Neuronal stem cell (in vitro differentiated cells): Measurements from ENCODE around the gene TAOK2.
"Not testable (repeated sequence)": the region's sequence is repeated elsewhere in the genome, so short reads cannot be mapped to it uniquely, and the experiment has no call there.

ENCODE experiments used
- DNase-seq: peaks from one replicate; pipeline ENCODE4 v3.0.0-alpha.2; 2013; ENCODE audit warnings: low spot score
- H2AFZ ChIP-seq: one replicate; pipeline ENCODE4 v1.6.1; 2013; ENCODE audit warnings: mild to moderate bottlenecking, low read length, inconsistent platforms
- H2AK5ac ChIP-seq: 2 replicates; pipeline ENCODE4 v1.6.1; 2013; ENCODE audit warnings: low read depth, mild to moderate bottlenecking, inconsistent platforms, low read length, moderate library complexity, mixed read lengths
- H2BK120ac ChIP-seq: 2 replicates; pipeline ENCODE4 v1.6.1; 2013; ENCODE audit warnings: low read depth, mild to moderate bottlenecking, inconsistent platforms, low read length, moderate library complexity, mixed read lengths
- H2BK12ac ChIP-seq: one replicate; pipeline ENCODE4 v1.6.1; 2013; ENCODE audit warnings: low read length, inconsistent platforms
- H2BK15ac ChIP-seq: 2 replicates; pipeline ENCODE4 v1.6.1; 2013; ENCODE audit warnings: mild to moderate bottlenecking, low read length, inconsistent platforms, mixed read lengths
- H2BK5ac ChIP-seq: one replicate; pipeline ENCODE4 v1.6.1; 2013; ENCODE audit warnings: inconsistent platforms, mild to moderate bottlenecking, low read length, moderate library complexity
- H3K14ac ChIP-seq: one replicate; pipeline ENCODE4 v1.6.1; 2013; ENCODE audit warnings: low read length, inconsistent platforms
- H3K18ac ChIP-seq: 2 replicates; pipeline ENCODE4 v1.6.1; 2013; ENCODE audit warnings: low read length, inconsistent platforms
- H3K23ac ChIP-seq: 2 replicates; pipeline ENCODE4 v1.6.1; 2013; ENCODE audit warnings: low read depth, mild to moderate bottlenecking, mixed read lengths, low read length, inconsistent platforms; ENCODE audit not compliant: poor library complexity
- H3K27ac ChIP-seq: replicated peaks from 3 replicates; pipeline ENCODE4 v1.5.1; 2013; ENCODE audit warnings: low read length, inconsistent platforms
- H3K27me3 ChIP-seq, 3 experiments: 2 replicates each; pipeline ENCODE4 v1.6.1; 2013; ENCODE audit warnings: low read length in 3 of 3, mild to moderate bottlenecking in 2 of 3, inconsistent platforms in 1 of 3, low read depth in 1 of 3, mixed read lengths in 1 of 3, moderate library complexity in 1 of 3; ENCODE audit not compliant: control insufficient read depth in 3 of 3, insufficient read depth in 3 of 3
- H3K36me3 ChIP-seq, 2 donors: replicated peaks in 1 of 2; 2 replicates each; pipeline ENCODE4 v1.6.1; 2013; ENCODE audit warnings: low read length in 2 of 2; ENCODE audit not compliant: control insufficient read depth in 2 of 2, insufficient read depth in 2 of 2
- H3K4ac ChIP-seq: 2 replicates; pipeline ENCODE4 v1.6.1; 2013; ENCODE audit warnings: inconsistent platforms, mild to moderate bottlenecking, low read length, moderate library complexity
- H3K4me1 ChIP-seq, 2 donors: 1 replicate in 1 of 2; 2 replicates in 1 of 2; pipeline ENCODE4 v1.6.1; 2013; ENCODE audit warnings: low read length in 2 of 2, low read depth in 1 of 2; ENCODE audit not compliant: control insufficient read depth in 2 of 2, insufficient read depth in 1 of 2
- H3K4me2 ChIP-seq: one replicate; pipeline ENCODE4 v1.6.1; 2013; ENCODE audit warnings: mild to moderate bottlenecking, low read length, inconsistent platforms; ENCODE audit not compliant: insufficient read depth, poor library complexity, severe bottlenecking
- H3K4me3 ChIP-seq, 2 donors: 2 replicates each; pipeline ENCODE4 v1.5.1; 2013; ENCODE audit warnings: low read length in 2 of 2, mild to moderate bottlenecking in 2 of 2, inconsistent platforms in 1 of 2, moderate library complexity in 1 of 2
- H3K79me1 ChIP-seq: one replicate; pipeline ENCODE4 v1.6.1; 2013; ENCODE audit warnings: low read depth, mild to moderate bottlenecking, inconsistent platforms, low read length, moderate library complexity
- H3K9ac ChIP-seq: one replicate; pipeline ENCODE4 v1.6.1; 2013; ENCODE audit warnings: mild to moderate bottlenecking, low read depth, low read length, inconsistent platforms; ENCODE audit not compliant: poor library complexity
- H3K9me3 ChIP-seq, 2 donors: replicated peaks in 1 of 2; 2 replicates each; pipeline versions ENCODE3 to v1.6.1; 2013; ENCODE audit warnings: low read length in 2 of 2, mild to moderate bottlenecking in 2 of 2, inconsistent platforms in 1 of 2, low read depth in 1 of 2, mixed read lengths in 1 of 2, moderate library complexity in 1 of 2; ENCODE audit not compliant: control insufficient read depth in 2 of 2, insufficient read depth in 1 of 2
- H4K8ac ChIP-seq: one replicate; pipeline ENCODE4 v1.6.1; 2013; ENCODE audit warnings: low read depth, mild to moderate bottlenecking, inconsistent platforms, low read length, moderate library complexity
- H4K91ac ChIP-seq: one replicate; pipeline ENCODE4 v1.6.1; 2013; ENCODE audit warnings: low read length, low read depth, mild to moderate bottlenecking, inconsistent platforms; ENCODE audit not compliant: poor library complexity
- WGBS, 2 donors: extraction: QIAGEN DNeasy Blood & Tissue Kit; methylation state at CpG; one replicate each; pipeline ENCODE4 v1.1.7; 2013; ENCODE audit warnings: missing lambda C conversion rate in 2 of 2, mixed read lengths in 1 of 2; ENCODE audit not compliant: insufficient read length in 2 of 2, insufficient replicate concordance in 1 of 2; ENCODE audit errors: extremely low coverage in 2 of 2; 5-methylcytosine and 5-hydroxymethylcytosine counted together

TAOK2 gene

DNA sequence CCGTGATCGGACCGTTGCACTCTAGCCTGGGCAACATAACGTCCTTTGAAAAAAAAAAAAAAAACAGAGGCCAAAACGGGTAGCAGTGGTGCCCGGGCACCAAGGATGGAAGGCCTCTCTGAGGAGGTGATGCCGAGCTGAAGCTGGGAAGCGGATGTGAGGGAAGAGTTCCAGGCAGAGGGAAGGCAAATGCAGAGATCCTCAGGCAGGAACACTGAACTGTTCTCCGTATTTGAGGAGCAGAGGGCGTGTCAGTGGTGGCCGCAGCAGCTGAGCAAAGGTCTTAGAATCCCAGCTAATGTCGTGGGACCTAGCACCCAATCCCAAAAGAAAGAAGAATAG, 47.0 kb upstream of the TAOK2 start:
- Histone ChIP-seq H3K18ac (peak overlapping the region; percentile 99), H4K91ac (no peak overlapping the region), H2AK5ac (peak overlapping the region; percentile 93), H3K27me3 (no peaks in the 10 kb centered on the region), H3K9me3 (no peaks in the 10 kb centered on the region), H3K79me1 (peaks cover 10% of the 10 kb centered on the region), H2BK120ac (peak overlapping the region; percentile 42), H3K4me3 (peak overlapping the region; percentile 69 to 85), H2AFZ (peak overlapping the region; percentile 93), H2BK15ac (no peak overlapping the region), H3K9ac (peak overlapping the region; percentile 98), H2BK5ac (peak overlapping the region; percentile 83), H2BK12ac (no peak overlapping the region), H4K8ac (no peak overlapping the region), H3K4ac (peak overlapping the region; percentile 89), H3K14ac (no peak overlapping the region), H3K4me1 (peaks cover 5 to 14% of the 10 kb centered on the region in 2 donors), H3K36me3 (peaks cover 5 to 15% of the 10 kb centered on the region in 2 donors), H3K27ac (peak overlapping the region; percentile 82), H3K23ac (peak overlapping the region; percentile 29), H3K4me2 (peak overlapping the region; percentile 83)
- no peak for DNase-seq
- WGBS, 2 donors, result no CpG with 5 or more reads among the region's 12 CpGs

GRCh38 chr16:29927070-29927905, 46.4 kb upstream of the TAOK2 start:
- Histone ChIP-seq H3K9me3 (no peaks in the 10 kb centered on the region), H3K79me1 (peaks cover 10% of the 10 kb centered on the region), H3K14ac (no peak overlapping the region), H3K18ac (no peak overlapping the region), H2BK5ac (no peak overlapping the region), H3K27ac (no peak overlapping the region), H3K36me3 (peaks cover 5 to 9% of the 10 kb centered on the region in 2 donors), H2AFZ (no peak overlapping the region), H3K9ac (no peak overlapping the region), H2BK120ac (no peak overlapping the region), H3K4me1 (peaks cover 5 to 14% of the 10 kb centered on the region in 2 donors), H2BK15ac (no peak overlapping the region), H2AK5ac (no peak overlapping the region), H4K91ac (no peak overlapping the region), H3K4ac (no peak overlapping the region), H2BK12ac (no peak overlapping the region), H3K4me3 (peak overlapping the region; percentile 69 to 85), H3K23ac (no peak overlapping the region), H4K8ac (no peak overlapping the region), H3K4me2 (peak overlapping the region; percentile 83), H3K27me3 (no peaks in the 10 kb centered on the region)
- no peak for DNase-seq
- no CpG with 5 or more reads among the region's 12 CpGs for WGBS, 2 donors

GRCh38 chr16:29931750-29932149, 41.9 kb upstream of the TAOK2 start:
- H2AFZ ChIP-seq, DNase-seq, H2BK15ac ChIP-seq, H3K27ac ChIP-seq, H3K36me3 ChIP-seq, H3K18ac ChIP-seq, H2BK5ac ChIP-seq, H3K4me2 ChIP-seq, H2AK5ac ChIP-seq, H3K14ac ChIP-seq, H2BK120ac ChIP-seq, H3K23ac ChIP-seq, H4K8ac ChIP-seq, H3K4me3 ChIP-seq, H3K4me1 ChIP-seq, H2BK12ac ChIP-seq, H3K4ac ChIP-seq, H3K79me1 ChIP-seq, H4K91ac ChIP-seq, H3K27me3 ChIP-seq, H3K9me3 ChIP-seq, H3K9ac ChIP-seq: not testable (repeated sequence)
- WGBS, 2 donors, result no CpG with 5 or more reads among the region's 2 CpGs

DNA sequence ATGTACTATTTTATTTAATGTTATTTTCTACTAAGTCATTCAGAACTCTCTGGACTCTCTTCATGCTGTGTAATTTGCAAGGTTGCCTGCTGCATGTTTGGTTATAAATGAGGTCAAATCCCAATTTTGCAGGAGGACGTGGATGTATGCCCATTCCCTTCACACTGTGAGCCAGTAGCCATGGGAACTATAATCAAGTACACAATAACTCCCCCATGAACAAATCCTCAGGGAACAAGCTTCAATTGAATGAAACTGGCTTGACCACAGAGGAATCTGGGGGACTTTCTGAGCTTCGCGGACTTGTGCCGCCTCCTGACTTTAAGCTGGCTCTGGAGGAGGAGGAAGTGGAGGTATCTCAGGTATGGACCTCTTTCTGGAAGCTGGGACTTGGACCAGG, 33.0 kb upstream of the TAOK2 start:
- no peak overlapping the region for H3K4me3 ChIP-seq
- no CpG with 5 or more reads among the region's 4 CpGs for WGBS, 2 donors

More for the DNA sequence above, 33.0 kb upstream of the TAOK2 start:
- Histone ChIP-seq H3K14ac (no peak overlapping the region), H2BK12ac (no peak overlapping the region), H3K4me1 (peaks cover 4 to 7% of the 10 kb centered on the region in 2 donors), H3K36me3 (peaks cover 0 to 3% of the 10 kb centered on the region in 2 donors), H3K18ac (no peak overlapping the region), H3K4me2 (no peak overlapping the region), H2BK5ac (no peak overlapping the region), H3K9me3 (peaks cover 0 to 4% of the 10 kb centered on the region in 2 donors), H2BK15ac (no peak overlapping the region), H3K4ac (no peak overlapping the region), H4K8ac (no peak overlapping the region), H3K79me1 (peaks cover 1% of the 10 kb centered on the region), H2BK120ac (no peak overlapping the region), H2AFZ (no peak overlapping the region), H3K27ac (no peak overlapping the region), H3K23ac (no peak overlapping the region), H4K91ac (no peak overlapping the region), H3K9ac (no peak overlapping the region), H3K27me3 (no peaks in the 10 kb centered on the region), H2AK5ac (no peak overlapping the region)
- no peak for DNase-seq
